GM21526 (cell line): ENCODE results near the gene VLDLR.

Experiments used
- ATAC-seq: cut with Tn5 transposase; IDR thresholded peaks from one replicate; pipeline ENCODE4 v1.9.1; 2021; ENCODE audit warnings: moderate library complexity; ENCODE audit not compliant: unreplicated experiment, low FRiP score

VLDLR gene

GRCh38 chr9:2662496-2662895 is 40.9 kb downstream of the VLDLR start:
- ATAC-seq: no peak

GRCh38 chr9:2663461-2664173 is 42.0 kb downstream of the VLDLR start:
- ATAC-seq: no peak

GRCh38 chr9:2664174-2665065 is 42.8 kb downstream of the VLDLR start:
- ATAC-seq: no peak

- ATAC-seq: no peak
These were observed 45.0 kb downstream of the VLDLR start for GRCh38 chr9:2666569-2666968.

GRCh38 chr9:2673161-2673560 is 51.6 kb downstream of the VLDLR start:
- no peak for ATAC-seq

- no peak for ATAC-seq
These were observed 52.7 kb downstream of the VLDLR start for GRCh38 chr9:2674141-2674824.

GRCh38 chr9:2675834-2676233 is 54.2 kb downstream of the VLDLR start:
- no peak for ATAC-seq

- no peak for ATAC-seq
These were observed 54.9 kb downstream of the VLDLR start for GRCh38 chr9:2676466-2676865.

GRCh38 chr9:2677915-2678889 is 56.6 kb downstream of the VLDLR start:
- no peak for ATAC-seq

- ATAC-seq: no peak
These were observed 57.4 kb downstream of the VLDLR start for GRCh38 chr9:2679011-2679410.

- no peak for ATAC-seq
These were observed 60.4 kb downstream of the VLDLR start for GRCh38 chr9:2681981-2682380.

- no peak for ATAC-seq
These were observed 65.3 kb downstream of the VLDLR start for GRCh38 chr9:2686911-2687310.

- ATAC-seq: no peak
These were observed 67.0 kb downstream of the VLDLR start for GRCh38 chr9:2688636-2689035.

- ATAC-seq: no peak
These were observed 69.6 kb downstream of the VLDLR start for GRCh38 chr9:2691212-2691611.

GRCh38 chr9:2691626-2692025 is 70.0 kb downstream of the VLDLR start:
- no peak for ATAC-seq

- ATAC-seq: no peak
These were observed 71.5 kb downstream of the VLDLR start for GRCh38 chr9:2693056-2693455.

- ATAC-seq: no peak
These were observed 75.9 kb downstream of the VLDLR start for GRCh38 chr9:2697492-2697891.

GRCh38 chr9:2700398-2700797 is 78.8 kb downstream of the VLDLR start:
- ATAC-seq: no peak

GRCh38 chr9:2700909-2701550 is 79.4 kb downstream of the VLDLR start:
- ATAC-seq: no peak

GRCh38 chr9:2704504-2704903 is 82.9 kb downstream of the VLDLR start:
- no peak for ATAC-seq
